Testis (tissue), 2 donors: ENCODE results near the gene UBAC1.

Source experiments
- CTCF ChIP-seq, 3 experiments: fragments of 450-650 bp in 2 of 3; fragments of 200-600 bp in 1 of 3; sonication (generic) in 1 of 3; IDR thresholded peaks; one replicate each; pipeline ENCODE4 v1.5.1; 2016 to 2019; ENCODE audit warnings: antibody characterized with exemption in 3 of 3, mild to moderate bottlenecking in 2 of 3, moderate library complexity in 1 of 3
- POLR2A ChIP-seq: fragments of 450-650 bp; IDR thresholded peaks from one replicate; pipeline ENCODE4 v1.6.1; 2017; ENCODE audit warnings: antibody characterized with exemption, mild to moderate bottlenecking, moderate library complexity

- TF ChIP-seq CTCF (IDR thresholded peaks at IDR 0.05), result no peak
- no peak for TF ChIP-seq POLR2A
Measured at GRCh38 chr9:135890190-135891026, 70.8 kb downstream of the UBAC1 start.
